NCI-H2107 (cell line): ENCODE results near the gene ARID1B.

ENCODE experiments used
- DNase-seq: peaks from one replicate; lab custom pipeline; 2025; lab: John Stamatoyannopoulos, UW

The ARID1B gene

GRCh38 chr6:156906451-156906850, 129.3 kb downstream of the ARID1B start:
- no peak for DNase-seq

- no peak for DNase-seq
Measured at GRCh38 chr6:156909212-156910010, 132.2 kb downstream of the ARID1B start.

GRCh38 chr6:156910011-156910334, 132.8 kb downstream of the ARID1B start:
- DNase-seq: no peak

GRCh38 chr6:156910938-156911337, 133.8 kb downstream of the ARID1B start:
- no peak for DNase-seq

- no peak for DNase-seq
Measured at GRCh38 chr6:156911581-156911980, 134.4 kb downstream of the ARID1B start.

- DNase-seq: no peak
Measured at GRCh38 chr6:156912431-156912830, 135.3 kb downstream of the ARID1B start.

- DNase-seq: no peak
Measured at GRCh38 chr6:156914181-156914580, 137.0 kb downstream of the ARID1B start.

GRCh38 chr6:156916130-156916801, 139.1 kb downstream of the ARID1B start:
- DNase-seq: no peak

- DNase-seq: no peak
Measured at GRCh38 chr6:156917213-156917612, 140.0 kb downstream of the ARID1B start.

- no peak for DNase-seq
Measured at GRCh38 chr6:156918647-156919046, 141.5 kb downstream of the ARID1B start.

- DNase-seq: no peak
Measured at GRCh38 chr6:156919370-156919769, 142.2 kb downstream of the ARID1B start.

- no peak for DNase-seq
Measured at GRCh38 chr6:156919814-156920369, 142.7 kb downstream of the ARID1B start.

- DNase-seq: no peak
Measured at GRCh38 chr6:156924246-156924645, 147.1 kb downstream of the ARID1B start.

GRCh38 chr6:156925026-156925425, 147.8 kb downstream of the ARID1B start:
- no peak for DNase-seq

- no peak for DNase-seq
Measured at GRCh38 chr6:156925718-156926607, 148.8 kb downstream of the ARID1B start.

- DNase-seq: no peak
Measured at GRCh38 chr6:156928126-156928525, 150.9 kb downstream of the ARID1B start.

GRCh38 chr6:156928972-156929371, 151.8 kb downstream of the ARID1B start:
- DNase-seq: no peak

- no peak for DNase-seq
Measured at GRCh38 chr6:156931283-156931682, 154.1 kb downstream of the ARID1B start.

- peak; percentile 39 for DNase-seq
Measured at GRCh38 chr6:156933201-156934068, 156.3 kb downstream of the ARID1B start.

- no peak for DNase-seq
Measured at GRCh38 chr6:156934069-156934460, 156.9 kb downstream of the ARID1B start.

- DNase-seq: no peak
Measured at GRCh38 chr6:156935000-156935399, 157.8 kb downstream of the ARID1B start.
